KBM-7 (cell line): ENCODE measurements around the gene OPCML.

Source experiments
- DNase-seq: peaks from one replicate; pipeline ENCODE4 v3.0.0-alpha.2; 2015
- in situ Hi-C: fragments of 300-500 bp; cut with MboI; formaldehyde crosslinking; loops from 2 replicates; pipeline ENCODE4 v1.14.3; 2020; ENCODE audit warnings: low sequenced_read_pairs, low pct_unique_long_range_greater_than_20kb, mixed read lengths

The OPCML gene

GRCh38 chr11:133078591-133079404, 453.5 kb downstream of the OPCML start:
- in situ Hi-C loops = no loop called here
- peak; percentile 55 for DNase-seq

GRCh38 chr11:133078012-133078411, 454.3 kb downstream of the OPCML start:
- DNase-seq = no peak
- in situ Hi-C loops = no loop called here

GRCh38 chr11:133075351-133075750, 456.9 kb downstream of the OPCML start:
- in situ Hi-C loops = no loop called here
- DNase-seq = no peak

- in situ Hi-C loops = no loop called here
- DNase-seq = no peak
These were observed 459.3 kb downstream of the OPCML start for GRCh38 chr11:133072858-133073582.

GRCh38 chr11:133072378-133072777, 459.9 kb downstream of the OPCML start:
- DNase-seq = no peak
- in situ Hi-C loops = no loop called here

- in situ Hi-C loops = no loop called here
- DNase-seq = no peak
These were observed 461.5 kb downstream of the OPCML start for GRCh38 chr11:133070791-133071190.

- DNase-seq = no peak
- in situ Hi-C loops = no loop called here
These were observed 462.1 kb downstream of the OPCML start for GRCh38 chr11:133070021-133070713.

GRCh38 chr11:133065847-133066485, 466.3 kb downstream of the OPCML start:
- DNase-seq = no peak
- in situ Hi-C loops = no loop called here

- DNase-seq = no peak
- in situ Hi-C loops = no loop called here
These were observed 467.3 kb downstream of the OPCML start for GRCh38 chr11:133064961-133065360.

- peak; percentile 26 for DNase-seq
- in situ Hi-C loops = no loop called here
These were observed 468.0 kb downstream of the OPCML start for GRCh38 chr11:133064152-133064877.

- no peak for DNase-seq
These were observed 473.8 kb downstream of the OPCML start for GRCh38 chr11:133058501-133058900.

GRCh38 chr11:133053124-133053776, 479.1 kb downstream of the OPCML start:
- in situ Hi-C loops = no loop called here
- no peak for DNase-seq

More at GRCh38 chr11:133058501-133058900, 473.8 kb downstream of the OPCML start:
- in situ Hi-C loops = no loop called here

- in situ Hi-C loops = no loop called here
- DNase-seq = no peak
These were observed 479.8 kb downstream of the OPCML start for GRCh38 chr11:133052537-133052936.

- in situ Hi-C loops = no loop called here
- no peak for DNase-seq
These were observed 482.9 kb downstream of the OPCML start for GRCh38 chr11:133049244-133050019.

- in situ Hi-C loops = no loop called here
- no peak for DNase-seq
These were observed 484.0 kb downstream of the OPCML start for GRCh38 chr11:133048270-133048669.

GRCh38 chr11:133047771-133048115, 484.6 kb downstream of the OPCML start:
- in situ Hi-C loops = no loop called here
- DNase-seq = no peak

- in situ Hi-C loops = no loop called here
- DNase-seq = no peak
These were observed 485.1 kb downstream of the OPCML start for GRCh38 chr11:133047036-133047770.
